ENCODE results near the gene WAC.

Gene WAC

GRCh38 chr10:28669227-28670173 lies 136.6 kb downstream of the WAC start:
- no peak for DNase-seq
